Kasumi-1 (cell line): ENCODE data around the gene ODAD4.
"Not testable (repeated sequence)": the region's sequence is repeated elsewhere in the genome, so short reads cannot be mapped to it uniquely, and the experiment has no call there.

Source experiments
- DNase-seq, 2 experiments: peaks; one replicate each; lab custom pipeline; 2025; lab: John Stamatoyannopoulos, UW

ODAD4 gene

GRCh38 chr17:41912925-41913324 lies 17.5 kb upstream of the ODAD4 start:
- DNase-seq = no peak

- no peak for DNase-seq
Observed at GRCh38 chr17:41913798-41914197, 16.6 kb upstream of the ODAD4 start.

- DNase-seq = no peak
Observed at GRCh38 chr17:41914358-41914766, 16.1 kb upstream of the ODAD4 start.

DNA sequence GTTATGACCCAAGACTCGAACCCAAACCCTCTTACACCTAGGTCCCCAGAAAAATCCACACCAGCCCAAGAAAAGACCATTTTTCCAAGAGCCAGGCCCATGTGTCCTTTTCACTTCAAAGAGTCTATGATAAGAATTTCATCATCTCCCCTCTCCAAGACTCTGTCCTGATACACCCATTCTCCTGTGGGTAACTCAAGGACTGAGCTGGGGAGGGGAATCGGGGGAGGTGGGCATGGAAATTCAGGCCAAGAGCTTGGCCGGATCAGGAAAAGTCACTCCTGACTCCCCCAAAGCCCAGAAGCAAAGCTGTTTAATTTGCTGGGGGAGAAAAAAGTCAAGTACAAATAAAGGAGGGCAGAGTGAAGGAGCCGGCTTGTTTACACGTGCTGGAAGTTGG lies 15.4 kb upstream of the ODAD4 start:
- DNase-seq = no peak

- no peak for DNase-seq
Observed at GRCh38 chr17:41915566-41915965, 14.9 kb upstream of the ODAD4 start.

DNA sequence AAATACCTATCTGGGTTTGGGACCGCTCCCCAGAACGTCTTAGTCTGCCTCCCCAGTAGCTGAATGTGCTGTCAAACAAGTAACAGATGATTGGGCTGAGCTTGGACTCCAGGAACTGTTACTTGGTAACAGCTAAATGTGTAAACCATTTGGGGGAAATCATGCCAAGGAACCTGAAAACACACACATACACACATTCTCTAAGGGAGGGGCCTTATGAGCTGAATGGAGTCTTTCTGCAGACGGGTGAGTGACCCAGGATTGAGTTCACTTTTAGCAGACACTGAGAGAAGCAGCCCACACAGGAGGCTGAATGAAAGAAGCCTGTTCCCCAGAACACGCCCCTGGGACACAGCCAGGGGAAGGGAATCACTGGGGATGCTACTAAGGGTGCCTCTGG lies 13.2 kb upstream of the ODAD4 start:
- no peak for DNase-seq

GRCh38 chr17:41917679-41918313 lies 12.6 kb upstream of the ODAD4 start:
- DNase-seq = peak in 1 of 2 experiments; percentile 20

GRCh38 chr17:41918314-41919164 lies 11.9 kb upstream of the ODAD4 start, which contains the start of gene ACLY:
Gene ACLY, minus strand, starts transcription at chr17:41918951. Its CDS starts 5,078 bp downstream, at chr17:41913873.
- DNase-seq = peak; percentile 94 to 96

DNA sequence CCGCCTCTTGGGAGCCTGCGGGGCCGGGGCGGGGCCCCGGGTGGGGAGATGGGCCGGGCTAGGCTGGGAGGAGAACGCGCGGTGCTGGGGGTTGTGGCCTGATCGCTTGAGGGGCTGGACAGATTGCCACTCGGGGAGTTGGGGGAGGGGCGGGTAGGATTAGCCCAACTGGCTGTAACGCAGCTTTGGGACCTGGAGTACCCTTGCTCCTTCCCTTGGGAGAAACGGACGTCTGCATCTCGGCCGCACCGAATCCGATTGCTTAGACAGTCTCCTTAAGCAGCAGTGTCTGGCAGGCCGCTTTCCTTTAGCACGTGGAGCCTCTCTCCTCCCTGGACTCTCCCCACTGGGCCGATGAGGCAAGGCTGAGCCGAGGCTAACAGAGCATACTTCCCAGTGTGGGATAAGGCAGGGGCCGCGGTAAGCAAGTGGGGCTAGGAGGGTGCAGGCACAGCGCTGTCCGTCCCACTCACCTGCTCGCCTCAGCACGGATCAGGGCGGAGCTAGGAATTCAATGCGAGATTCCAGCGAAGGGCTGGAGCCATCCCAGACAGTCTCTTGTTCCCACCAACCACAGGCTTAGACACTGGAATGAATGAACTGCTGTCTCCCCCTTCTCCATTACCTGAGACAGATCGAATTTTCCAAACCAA lies 11.1 kb upstream of the ODAD4 start:
- no peak for DNase-seq

DNA sequence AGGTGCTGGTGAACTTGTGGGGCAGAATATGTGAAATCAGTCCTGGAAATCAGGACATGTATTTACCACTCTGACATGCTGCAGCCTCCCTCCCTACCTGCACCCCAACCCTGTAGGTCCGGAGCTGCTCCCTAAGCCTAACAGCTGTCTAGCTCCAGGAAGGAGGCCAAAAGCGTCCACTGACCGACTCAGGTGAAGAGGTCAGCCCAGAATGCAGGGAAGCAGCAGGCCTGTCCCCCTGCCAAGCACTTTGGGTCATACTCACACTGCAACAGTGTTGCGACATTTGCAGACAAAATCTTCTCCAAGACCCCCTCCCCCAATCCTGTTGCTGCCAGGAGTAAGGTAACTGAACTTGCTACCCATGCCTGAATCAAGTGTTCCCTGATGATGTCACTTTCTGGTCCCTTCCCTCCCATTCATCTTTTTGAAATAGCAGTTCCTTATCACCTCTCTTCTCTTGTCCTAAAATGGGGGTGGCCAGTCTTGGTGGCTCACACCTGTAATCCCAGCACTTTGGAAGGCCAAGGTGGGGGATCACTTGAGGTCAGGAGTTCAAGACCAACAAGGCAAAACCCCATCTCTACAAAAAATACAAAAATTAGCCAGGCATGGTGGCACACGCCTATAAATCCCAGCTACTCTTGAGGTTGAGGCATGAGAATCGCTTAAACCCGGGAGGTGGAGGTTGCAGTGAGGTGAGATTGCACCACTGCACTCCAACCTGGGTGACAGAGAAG lies 10.4 kb upstream of the ODAD4 start:
- DNase-seq = no peak

GRCh38 chr17:41920580-41920955 lies 9.8 kb upstream of the ODAD4 start:
- no peak for DNase-seq

DNA sequence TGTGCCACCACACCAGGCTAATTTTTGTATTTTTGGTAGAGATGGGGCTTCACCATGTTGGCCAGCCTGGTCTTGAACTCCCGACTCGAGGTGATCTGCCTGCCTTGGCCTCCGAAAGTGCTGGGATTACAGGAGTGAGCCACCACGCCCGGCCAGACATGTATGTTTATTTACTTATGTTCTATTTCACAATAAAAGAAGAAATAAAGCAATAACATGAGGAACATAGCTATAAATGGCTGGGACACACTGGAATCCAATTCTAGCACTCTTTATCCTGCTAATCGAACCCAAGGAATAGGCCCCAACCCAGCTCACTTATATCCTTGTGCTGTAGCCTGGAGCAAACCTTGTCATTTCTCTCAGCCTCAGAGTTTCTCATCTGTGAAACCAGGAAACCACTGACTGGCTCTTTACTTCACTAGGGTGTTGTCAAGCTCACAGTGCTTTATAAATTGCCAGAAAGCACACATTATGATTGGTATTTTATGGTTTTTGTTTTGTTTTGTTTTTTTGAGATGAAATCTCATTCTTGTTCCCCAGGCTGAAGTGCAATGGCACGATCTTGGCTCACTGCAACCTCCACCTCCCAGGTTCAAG lies 4.3 kb upstream of the ODAD4 start:
- DNase-seq = no peak

- DNase-seq = no peak
Observed at GRCh38 chr17:41928693-41929251, 1.6 kb upstream of the ODAD4 start.

DNA sequence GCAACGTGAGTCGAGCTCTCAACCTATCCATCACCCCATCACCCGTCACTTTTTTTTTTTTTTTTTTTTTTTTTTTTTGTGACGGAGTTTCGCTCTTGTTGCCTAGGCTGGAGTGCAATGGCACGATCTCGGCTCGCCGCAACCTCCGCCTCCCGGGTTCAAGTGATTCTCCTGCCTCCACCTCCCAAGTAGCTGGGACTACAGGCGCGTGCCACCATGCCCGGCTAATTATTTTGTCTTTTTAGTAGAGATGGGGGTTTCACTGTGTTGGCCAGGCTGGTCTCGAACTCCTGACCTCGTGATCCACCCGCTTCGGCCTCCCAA lies 378 bp downstream of the ODAD4 start:
- not testable (repeated sequence) for DNase-seq

DNA sequence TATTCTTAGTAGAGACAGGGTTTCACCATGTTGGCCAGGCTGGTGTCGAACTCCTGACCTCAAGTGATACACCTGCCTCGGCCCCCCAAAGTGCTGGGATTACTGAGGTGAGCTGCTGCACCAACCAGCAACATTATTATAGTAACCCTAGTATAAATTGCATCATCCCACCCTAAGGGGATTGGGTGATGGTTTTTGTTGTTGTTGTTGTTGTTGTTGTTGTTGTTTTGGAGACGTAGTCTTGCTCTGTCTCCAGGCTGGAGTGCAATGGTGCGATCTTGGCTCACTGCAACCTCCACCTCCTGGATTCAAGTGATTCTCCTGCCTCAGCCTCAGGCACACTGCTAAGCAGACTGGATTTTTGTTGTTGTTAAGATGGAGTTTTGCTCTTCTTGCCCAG lies 1.3 kb downstream of the ODAD4 start:
- DNase-seq = not testable (repeated sequence)

- DNase-seq = peak; percentile 70 to 84
Observed at GRCh38 chr17:41932816-41933389, 2.5 kb downstream of the ODAD4 start.

DNA sequence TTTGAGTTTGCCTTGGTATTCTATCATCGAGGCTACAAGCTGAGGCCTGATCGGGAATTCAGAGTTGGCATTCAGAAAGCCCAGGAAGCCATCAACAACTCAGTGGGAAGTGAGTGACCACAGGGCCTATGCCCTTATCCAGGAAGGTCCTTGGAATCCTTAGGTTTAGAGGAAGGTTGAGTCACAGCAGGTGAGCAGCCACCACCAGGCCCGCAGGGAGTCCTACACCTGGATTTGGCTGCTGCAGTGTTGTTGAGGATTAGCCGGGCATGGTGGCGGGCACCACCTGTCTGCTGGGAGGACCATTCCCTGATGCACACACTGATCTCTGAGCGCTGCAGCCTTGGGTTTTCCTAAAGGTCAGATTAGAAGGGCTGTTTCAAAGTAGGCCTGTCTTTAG lies 5.2 kb downstream of the ODAD4 start:
- no peak for DNase-seq

DNA sequence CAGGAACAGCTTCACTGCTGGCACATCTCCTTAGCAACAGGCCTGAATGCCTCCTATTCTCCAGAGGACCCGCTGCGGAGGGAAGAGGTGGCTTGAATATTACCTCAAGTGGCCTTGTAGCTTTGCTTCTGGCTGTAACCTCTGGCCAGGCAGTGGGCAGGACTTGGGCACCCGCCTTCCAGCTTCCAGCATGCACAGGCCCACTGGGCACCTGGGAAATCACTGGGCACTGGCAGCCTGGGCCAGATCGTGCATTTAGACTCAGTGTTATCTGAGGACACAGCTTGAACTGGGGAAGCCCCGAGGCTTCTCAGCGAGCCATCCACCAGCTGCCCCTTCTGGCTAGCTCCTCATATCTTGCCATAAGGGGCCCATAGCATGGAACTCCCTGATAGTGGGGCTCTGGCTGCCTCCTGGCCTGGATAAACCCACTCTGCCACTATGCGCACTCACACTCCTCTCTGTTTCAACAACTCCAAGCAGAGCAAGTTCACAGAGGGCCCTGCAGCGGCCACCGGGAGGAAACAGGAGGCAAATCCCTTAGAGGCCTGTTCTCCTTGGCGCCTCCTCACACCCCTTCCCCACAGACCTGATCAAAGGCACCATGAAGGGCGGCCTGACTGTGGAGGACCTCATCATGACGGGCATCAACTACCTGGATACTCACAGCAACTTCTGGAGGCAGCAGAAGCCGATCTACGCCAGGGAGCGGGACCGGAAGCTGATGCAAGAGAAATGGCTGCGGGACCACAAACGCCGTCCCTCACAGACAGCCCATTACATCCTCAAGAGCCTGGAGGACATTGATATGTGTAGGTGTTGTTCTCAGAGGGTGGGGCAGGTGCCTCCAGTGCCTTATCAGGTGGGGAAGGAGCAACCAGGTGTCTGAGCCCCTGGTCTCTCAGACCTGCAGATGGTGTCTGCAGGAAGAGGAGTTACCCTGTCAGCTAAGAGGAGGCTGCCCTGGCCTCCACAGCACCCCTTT lies 7.8 kb downstream of the ODAD4 start:
- no peak for DNase-seq

GRCh38 chr17:41939044-41939692 lies 8.8 kb downstream of the ODAD4 start:
- DNase-seq = no peak

DNA sequence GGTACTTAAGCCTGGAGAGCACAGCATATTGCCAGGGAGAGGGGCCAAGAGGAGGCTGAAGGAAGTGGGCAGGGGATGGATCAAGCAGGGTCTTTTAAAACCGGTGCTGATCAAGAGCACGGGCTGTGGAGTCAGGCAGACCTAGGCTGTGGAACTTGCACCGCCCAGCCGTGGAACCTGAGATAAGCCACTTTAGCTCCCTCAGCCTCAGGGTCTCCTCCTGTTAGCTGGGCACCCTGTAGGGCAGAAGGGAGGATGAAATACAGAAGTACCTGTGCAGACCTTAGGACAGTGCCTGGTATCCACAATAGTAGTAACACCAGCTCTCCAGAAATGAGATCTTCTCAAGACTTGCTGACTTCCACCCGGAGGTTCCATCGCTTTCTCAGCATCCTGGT lies 9.3 kb downstream of the ODAD4 start:
- no peak for DNase-seq
